SU-DHL-6 (cell line): Measurements from ENCODE around the gene RAB31.

Experiments
- EZH2phosphoT487 ChIP-seq: fragments of 200-600 bp; sonication (generic), shearing (Covaris generic); conservative IDR thresholded peaks from 2 replicates; pipeline ENCODE4 v1.6.1; 2018; ENCODE audit warnings: mild to moderate bottlenecking, antibody characterized with exemption, low read length, moderate library complexity, mixed read lengths
- TF ChIP-seq, protein P1 (sequence below): fragments of 200-600 bp; sonication (generic); IDR thresholded peaks from one replicate; pipeline ENCODE4 v1.5.1; 2017; ENCODE audit warnings: antibody characterized with exemption, mild to moderate bottlenecking, low read length, moderate library complexity; ENCODE audit not compliant: insufficient read depth, poor library complexity, severe bottlenecking

DNA sequence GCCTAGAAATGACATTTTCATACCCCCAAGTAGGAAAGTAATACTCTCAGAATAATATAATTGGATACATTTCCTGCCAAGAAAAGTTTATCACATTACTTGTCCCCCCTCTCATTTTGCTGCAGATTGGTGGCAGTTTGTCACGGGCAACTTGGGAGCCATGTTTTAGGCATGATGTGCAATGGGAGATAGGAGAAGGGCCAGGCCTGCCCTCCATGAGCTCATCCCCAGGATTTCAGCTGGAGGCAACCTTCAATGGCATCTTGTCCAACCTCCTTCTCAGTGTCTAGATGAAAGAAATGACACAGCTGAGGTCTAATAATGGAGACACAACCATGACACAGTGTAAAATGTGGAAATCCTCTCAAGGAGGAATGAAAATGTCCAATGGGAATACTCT is 11.4 kb upstream of the RAB31 start:
- TF ChIP-seq, protein P1, sequence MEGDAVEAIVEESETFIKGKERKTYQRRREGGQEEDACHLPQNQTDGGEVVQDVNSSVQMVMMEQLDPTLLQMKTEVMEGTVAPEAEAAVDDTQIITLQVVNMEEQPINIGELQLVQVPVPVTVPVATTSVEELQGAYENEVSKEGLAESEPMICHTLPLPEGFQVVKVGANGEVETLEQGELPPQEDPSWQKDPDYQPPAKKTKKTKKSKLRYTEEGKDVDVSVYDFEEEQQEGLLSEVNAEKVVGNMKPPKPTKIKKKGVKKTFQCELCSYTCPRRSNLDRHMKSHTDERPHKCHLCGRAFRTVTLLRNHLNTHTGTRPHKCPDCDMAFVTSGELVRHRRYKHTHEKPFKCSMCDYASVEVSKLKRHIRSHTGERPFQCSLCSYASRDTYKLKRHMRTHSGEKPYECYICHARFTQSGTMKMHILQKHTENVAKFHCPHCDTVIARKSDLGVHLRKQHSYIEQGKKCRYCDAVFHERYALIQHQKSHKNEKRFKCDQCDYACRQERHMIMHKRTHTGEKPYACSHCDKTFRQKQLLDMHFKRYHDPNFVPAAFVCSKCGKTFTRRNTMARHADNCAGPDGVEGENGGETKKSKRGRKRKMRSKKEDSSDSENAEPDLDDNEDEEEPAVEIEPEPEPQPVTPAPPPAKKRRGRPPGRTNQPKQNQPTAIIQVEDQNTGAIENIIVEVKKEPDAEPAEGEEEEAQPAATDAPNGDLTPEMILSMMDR, result no peak
- TF ChIP-seq EZH2phosphoT487, result no peak
